NCI-H2227 treated with DMSO at 0.1 percent for 48 hours (cell line): ENCODE data around the gene ASPSCR1.

Experiments used
- DNase-seq: peaks from one replicate; lab custom pipeline; 2025; lab: John Stamatoyannopoulos, UW

Gene ASPSCR1

DNA sequence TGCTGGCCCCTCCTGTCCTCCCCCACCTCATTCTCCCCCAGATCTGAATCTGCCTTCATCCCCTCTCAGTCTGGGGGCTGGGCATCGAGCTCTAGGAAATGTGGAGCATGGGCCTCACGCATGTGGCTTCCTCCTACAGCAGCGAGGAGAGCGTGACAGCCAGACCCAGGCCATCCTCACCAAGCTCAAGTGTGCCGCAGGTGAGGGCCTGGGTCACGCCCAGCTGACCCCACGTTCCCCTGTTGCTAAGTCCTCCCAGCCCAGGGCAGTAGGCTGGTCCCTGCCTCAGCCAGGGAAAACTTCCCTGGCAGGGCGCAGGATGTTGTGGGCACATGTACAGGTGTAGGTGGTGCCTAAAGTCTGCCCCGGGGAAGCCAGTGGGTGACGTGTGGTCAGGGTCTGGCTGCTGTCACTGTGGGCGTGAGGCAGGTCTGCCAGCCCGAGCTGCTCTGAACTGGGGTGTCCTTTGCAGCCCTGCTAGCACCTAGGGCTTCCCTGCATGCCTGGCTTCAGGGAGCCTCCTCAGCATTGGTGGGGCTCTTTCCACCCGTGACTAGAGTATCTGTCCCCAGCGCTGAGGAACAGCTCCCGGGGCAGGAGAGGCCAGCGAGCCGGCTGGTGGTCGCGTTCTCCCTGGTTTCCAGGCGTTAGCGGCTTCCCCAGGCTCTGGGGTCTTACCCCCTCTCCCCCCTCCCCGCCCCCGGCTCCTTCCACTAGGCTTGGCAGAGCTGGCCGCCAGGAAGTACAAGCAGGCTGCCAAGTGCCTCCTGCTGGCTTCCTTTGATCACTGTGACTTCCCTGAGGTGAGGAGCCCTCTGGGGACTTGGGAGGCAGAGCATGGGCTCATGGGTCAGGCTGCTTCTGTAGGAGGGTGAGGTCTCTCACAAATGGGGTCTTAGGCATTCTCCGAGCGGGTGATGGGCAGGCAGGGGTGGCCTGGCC is 77.9 kb downstream of the ASPSCR1 start:
- DNase-seq = no peak

DNA sequence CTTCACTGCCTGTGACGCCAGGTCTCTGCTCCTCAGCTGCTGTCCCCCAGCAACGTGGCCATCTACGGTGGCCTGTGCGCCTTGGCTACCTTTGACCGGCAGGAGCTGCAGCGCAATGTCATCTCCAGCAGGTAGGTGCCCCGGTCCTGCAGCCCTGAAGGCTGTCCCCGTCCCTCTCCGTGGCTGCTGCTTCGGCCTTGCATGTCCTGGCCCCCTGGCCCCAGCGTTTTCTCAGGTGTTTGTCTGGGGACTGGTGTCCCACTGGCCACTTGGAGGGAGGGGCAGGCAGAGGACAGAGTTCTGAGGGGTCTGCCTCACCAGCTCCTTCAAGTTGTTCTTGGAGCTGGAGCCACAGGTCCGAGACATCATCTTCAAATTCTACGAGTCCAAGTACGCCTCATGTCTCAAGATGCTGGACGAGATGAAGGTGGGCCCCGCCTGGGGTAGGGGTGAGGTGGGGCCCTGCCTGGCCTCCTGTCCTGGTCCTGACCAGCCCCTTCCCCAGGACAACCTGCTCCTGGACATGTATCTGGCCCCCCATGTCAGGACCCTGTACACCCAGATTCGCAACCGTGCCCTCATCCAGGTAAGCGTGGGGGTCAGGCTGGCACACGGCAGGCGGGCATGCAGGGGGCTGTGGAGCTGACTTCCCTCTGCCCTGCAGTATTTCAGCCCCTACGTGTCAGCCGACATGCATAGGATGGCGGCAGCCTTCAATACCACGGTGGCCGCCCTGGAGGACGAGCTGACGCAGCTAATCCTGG is 78.7 kb downstream of the ASPSCR1 start:
- DNase-seq = no peak

DNA sequence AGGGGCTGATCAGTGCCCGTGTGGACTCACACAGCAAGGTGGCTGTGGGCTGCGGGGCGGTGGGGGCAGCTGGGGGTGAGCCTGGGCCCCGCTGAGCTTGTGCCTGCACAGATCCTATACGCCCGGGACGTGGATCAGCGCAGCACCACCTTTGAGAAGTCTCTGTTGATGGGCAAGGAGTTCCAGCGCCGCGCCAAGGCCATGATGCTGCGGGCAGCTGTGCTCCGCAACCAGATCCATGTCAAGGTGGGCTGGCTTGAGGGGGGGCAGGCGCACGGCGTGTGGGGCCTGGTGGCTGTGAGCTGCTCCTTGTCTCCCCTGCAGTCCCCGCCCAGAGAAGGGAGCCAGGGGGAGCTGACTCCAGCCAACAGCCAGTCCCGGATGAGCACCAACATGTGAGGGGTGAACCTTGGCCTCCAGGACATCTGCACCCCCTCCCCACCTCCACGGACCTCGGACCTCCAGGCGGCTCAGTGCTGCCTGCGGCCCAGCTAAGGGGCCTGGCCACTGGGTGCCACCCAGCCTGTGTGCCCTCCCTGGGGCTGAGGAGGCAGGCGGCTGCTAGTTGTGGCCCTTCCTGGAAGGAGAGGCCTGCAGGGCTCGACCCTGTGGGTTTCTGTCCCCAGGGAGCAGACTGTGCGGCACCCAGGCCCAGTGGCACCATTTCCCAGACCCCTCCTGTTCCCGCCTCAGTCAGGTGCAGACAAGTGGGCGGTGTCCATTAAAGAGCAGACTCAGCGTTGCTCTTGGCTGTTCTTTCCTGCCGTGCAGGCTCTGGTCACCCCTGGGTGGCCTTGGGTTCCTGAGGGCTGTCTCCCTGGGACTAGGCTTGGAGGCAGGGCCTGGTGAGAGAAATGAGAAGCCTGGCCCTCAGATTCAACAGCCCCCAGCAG is 79.5 kb downstream of the ASPSCR1 start:
- no peak for DNase-seq

DNA sequence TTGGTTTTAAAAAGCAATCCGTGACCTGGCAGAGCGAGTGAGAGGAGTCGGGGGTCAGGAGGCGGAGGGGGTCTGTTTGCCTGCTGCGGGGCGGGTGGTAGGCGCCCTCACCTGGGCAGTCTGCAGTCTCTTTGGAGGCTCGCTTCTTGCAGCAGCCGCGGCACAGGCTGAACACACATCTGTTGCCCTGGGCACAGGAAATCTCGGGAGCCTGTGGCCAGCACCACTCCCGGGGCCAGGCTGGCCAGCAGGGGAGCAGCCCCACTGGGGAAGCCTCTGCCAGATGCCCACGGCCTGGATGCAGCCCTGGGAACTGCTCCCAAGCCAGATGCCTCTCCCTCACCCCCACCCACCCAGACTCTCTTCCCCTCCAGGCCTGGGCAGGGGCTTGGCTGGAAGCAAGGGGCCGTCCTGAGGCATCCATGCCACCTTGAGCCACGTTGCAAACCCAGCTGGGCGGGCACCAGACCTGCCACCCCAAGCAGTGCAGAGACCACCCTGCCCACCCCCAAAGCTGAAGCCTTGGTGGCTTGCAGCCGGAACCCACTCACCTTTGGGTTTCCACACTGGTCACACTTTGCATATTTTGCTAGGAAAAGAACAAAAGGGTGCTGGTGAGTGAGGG is 80.9 kb downstream of the ASPSCR1 start:
- no peak for DNase-seq

DNA sequence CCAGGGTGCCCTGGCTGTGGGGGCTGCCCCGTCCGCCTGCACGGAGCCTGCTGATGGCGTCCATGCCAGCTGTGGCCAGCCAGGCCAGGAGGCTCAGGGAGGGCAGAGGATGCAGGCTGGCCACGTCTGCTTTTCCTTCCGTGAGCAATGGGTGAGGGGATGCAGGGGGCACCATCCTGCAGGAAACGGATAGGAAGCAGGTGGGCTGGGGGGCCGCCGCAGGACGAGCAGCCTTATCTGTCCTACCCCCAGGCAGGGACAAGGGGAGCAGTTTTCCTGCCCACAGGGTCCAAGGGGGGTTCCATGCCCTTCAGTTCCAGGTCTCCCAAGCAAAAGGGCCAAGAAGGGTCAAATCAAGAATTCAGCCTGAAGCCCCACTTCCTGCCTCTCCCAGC is 81.4 kb downstream of the ASPSCR1 start:
- DNase-seq = no peak

DNA sequence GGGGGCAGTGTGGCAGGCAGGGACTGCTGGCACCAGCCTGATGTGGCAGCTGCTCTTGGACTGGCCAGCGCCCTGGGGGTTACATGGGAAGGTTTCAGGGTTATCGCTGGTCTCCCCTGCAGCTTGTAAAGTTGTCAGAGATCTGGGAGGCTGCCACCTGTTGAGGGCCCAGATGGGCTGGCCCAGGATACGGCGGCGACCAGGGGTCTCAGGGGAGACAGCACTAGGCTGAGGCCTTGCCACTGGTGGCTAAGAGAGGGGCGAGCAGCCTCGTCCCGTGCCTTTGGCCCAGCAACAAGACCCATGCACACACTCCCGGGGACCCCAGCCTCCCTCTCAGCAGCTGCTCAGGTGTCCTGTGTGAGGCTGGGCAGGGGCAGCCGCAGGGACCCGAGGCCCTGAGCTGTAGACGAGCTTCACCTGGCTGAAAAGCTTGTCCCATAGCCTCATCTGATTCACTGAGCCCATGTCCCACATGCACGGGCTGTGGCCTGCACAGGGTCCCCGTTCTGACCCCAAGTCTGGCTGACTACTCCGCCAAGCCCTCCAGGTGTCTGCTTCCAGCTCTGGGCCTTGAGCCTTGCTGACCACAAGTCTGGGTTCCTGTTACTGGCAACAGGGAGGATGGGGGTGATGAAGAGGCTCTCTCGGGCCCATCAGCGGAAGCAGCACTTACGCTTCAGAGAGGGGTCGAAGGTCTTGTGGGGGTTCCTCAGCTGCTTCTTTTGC is 82.0 kb downstream of the ASPSCR1 start:
- DNase-seq = no peak

DNA sequence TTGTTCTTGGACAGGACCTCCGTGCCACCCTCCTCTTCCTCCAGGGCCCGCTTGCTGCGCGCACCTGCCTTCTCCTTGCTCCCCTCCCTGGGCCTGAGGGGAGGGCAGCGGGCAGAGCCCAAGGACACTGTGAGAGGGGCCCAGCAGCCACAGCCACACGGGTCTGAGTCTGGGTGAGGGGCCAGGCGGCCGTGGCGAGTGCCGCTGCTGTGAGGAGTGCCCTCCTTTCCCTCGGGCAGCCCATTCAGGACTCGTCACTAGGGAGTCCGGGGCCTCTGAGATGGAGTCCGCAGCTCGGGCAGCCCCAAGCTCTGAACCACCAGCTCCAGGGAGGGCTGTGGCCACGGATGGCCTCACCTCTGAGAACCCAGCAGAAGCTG is 82.6 kb downstream of the ASPSCR1 start:
- no peak for DNase-seq

DNA sequence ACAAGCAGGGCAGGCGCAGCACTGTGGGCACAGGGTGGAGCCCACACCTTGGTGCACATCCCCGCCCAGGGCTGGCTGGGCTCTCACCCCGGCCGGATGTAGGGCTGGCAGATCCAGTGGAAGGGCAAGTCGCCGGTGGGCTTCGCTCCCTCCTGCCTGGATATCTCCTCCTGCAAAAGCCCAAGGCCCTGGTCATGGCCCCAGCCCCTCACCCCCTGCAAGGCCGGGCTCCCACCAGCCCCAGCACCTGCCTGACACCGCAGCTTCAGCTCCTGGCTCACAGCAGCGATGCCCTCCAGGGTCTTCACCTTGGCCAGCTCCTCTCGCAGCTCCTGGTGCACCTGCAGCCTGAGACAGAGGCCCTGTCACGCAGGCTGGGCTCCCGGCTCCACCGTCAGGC is 83.2 kb downstream of the ASPSCR1 start:
- DNase-seq = no peak

DNA sequence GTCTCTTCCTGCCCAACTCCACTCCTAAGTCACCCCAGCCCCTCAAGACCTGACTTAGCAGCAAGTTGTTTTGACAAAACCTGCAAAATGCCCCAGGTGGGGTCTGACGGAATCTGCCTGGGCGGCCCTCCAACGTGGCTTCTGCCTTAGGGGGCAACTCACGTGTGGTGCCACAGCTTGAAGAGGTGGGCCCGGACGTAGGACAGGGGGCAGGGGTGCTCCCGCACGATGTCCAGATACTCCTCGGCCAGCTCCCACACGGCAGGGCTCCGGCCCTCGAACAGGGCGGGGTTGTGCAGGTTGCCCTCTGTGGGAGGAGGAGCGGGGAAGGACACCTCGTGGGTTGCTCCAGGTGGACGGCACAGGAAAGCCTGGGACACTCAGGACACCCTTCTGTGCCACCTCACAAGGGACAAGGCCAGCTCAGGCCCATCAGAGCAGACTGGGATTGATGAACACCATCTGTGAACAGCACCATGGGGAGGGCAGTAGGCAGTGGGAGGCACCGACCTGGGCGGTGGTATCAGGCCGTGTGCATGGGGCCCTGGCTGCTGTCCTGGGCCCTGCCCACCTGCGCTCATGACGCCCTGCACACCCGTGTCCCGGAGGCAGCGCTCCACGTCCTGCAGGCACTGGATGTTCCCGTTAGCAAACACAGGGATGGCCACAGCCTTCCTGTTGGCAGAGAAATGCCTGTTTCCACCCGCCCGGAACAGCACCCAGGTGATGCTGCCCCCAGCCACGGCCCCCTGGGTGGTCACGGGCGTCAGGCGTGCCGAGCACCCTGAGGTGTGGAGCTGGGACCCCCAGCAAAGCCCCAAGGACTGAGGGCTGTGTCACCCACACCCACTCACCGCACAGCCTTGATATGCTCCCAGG is 83.9 kb downstream of the ASPSCR1 start:
- DNase-seq = no peak

DNA sequence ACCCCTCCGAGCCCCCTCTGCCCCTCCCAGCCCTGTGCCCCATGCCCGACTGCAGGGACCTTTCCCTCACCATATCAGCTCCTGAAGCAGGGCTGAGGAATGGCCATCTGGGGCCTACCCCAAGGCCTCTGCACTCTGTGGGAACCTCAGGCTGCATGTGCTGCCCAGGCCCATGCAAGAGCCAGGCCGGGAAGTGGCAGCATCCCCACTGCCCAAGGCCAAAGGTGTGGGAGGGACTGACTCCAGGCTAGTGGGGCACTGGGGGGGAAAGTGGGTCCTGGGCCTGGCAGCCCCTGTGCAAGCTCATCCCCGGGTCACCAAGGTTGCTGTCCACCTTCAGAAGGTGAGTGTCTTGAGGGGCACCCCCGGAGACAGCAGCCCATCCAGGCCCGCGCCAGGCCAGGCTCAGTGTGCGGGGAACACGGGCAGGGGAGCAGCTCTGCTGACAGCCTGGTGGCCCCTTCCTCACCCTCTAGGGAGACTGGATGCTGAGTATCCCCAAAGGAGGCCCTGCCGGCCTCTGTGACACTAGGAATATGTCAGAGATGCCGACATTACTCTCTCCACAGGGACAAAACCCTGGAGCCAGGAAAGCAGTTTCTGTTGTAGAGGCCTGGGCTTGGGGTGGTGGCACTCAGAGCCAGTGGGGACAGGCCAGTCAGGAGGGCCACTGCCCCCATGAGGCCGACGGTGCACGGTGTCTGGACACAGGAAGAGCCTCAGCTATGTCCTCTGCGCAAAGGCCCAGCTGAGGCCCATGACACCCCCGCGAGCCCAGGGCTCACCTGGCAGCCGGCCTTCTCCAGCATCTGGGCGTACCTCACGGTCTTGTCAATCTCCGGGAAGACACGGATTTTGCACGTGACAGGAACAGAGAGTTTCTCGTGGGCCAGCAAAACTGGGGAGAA is 84.9 kb downstream of the ASPSCR1 start:
- DNase-seq = no peak

DNA sequence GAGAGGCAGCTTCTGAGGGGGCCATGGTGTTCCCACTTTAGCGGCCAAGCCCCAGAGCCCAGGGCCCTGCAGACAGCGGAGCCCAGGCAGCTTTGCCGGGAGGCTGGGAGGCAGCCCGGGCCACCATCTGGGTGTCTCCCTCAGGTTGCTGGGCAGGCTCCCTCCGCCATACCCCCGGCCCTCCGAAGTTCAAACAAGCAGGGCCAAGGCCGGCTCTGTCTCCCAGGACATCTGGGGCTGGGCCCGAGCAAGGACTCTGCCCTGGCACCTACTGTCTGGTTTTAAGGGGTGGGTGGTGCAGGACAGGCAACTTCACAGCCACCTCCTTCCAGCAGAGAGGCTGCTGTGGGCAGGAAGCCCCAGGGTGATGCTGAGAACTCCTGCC is 85.5 kb downstream of the ASPSCR1 start:
- DNase-seq = no peak

DNA sequence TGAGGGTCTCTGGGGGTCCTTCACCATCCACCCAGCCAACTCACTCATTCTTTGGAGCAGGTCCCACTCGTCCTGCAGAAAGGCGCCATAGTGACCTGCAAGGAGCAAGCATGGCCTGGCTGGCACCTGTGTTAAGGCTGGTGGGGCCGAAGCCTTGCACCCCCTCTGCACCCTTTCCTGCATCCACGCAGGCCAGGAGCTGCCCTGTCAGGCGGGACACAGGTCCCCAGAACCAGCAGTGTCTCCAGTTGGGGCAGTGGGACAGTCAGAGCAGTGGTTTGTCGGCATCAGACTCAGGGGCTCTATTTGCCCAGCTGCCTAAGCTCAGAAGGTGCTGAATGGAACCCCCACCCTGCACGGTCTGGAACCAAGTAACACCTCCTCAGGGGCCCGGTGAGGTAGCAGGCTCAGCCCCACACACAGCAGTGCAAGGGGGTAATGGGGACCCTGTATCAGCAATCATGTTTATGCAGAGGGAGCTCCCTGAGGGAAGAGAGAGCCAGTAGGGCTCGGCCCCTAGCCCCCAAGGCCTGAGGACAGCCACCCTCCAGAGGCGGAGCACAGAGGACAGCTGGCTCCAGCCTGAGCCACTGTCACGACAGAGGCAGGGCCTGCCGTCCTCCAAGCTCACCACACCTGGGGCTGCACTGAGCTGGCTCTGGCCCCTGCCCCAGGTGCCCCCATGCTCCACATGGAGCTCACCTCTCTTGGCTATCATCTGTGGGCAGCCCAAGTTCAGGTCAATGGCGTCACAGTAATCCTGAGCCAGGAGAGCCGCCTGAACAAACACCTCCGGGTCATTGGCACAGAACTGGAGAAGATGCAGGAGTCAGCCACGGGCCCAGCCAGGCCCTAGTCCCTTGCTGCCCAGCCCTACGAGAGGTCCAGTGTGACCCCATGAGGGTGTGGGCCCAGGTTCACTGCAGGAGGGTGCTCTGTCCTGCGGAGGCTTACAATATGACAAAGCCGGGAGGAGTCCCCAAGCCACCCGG is 86.3 kb downstream of the ASPSCR1 start:
- DNase-seq = no peak

DNA sequence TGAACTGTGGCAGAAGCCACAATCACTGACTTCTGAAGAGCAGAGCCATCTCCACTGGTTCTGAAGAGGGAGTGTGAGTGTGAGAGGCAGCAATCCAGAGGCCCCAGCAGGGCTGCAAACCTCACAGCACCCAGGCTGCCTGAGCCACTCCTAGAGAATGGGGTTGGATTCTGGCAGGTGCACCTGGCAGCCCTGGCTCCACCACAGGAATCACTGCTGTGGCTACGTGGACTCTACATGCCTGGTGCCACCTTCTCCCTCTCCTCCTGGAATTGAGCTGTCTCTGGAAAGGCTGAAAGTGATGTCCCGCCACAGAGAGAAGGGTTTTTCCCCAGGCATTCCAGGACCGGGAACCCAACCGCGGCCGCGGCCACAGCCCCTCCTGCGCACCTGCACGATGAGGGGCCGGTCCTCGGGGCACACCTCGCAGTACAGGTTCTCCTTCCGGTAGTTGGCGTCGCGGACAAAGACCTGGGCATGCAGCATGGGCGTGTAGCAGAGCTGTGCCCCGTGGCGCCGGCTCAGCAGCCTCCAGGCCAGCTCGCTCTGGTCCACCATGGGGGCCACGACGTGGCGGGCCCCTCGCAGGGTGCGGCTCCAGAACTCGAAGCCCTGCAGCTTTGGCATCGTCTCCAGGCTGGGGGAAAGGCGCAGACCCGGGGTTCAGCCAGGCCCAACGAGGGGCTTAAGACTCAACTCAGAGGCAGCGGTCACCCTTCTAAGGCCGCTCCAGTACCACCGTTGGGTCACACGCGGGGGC is 87.2 kb downstream of the ASPSCR1 start:
- DNase-seq = no peak

DNA sequence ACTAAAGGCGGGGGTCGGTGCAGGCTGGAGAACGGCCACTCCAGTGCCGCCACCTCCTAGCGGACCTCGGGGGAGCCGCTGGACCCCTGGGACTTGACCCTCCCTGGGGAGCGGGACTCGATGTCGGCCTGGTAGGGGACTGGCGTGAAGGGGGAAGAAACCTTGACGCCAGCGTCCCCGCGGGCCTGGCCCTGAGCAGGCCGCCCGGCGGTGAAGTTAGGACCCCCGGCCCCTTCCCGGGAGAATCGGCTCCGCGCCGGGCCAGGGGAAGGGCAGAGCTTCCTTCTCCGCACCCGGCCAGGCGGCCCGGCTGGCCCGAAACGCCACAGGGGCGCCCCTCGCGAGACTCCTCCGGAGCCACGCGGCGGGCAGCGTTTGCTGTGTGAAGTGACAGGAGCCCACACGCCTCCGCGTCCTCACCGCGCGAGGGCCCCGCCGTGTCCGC is 87.8 kb downstream of the ASPSCR1 start:
- DNase-seq = no peak

DNA sequence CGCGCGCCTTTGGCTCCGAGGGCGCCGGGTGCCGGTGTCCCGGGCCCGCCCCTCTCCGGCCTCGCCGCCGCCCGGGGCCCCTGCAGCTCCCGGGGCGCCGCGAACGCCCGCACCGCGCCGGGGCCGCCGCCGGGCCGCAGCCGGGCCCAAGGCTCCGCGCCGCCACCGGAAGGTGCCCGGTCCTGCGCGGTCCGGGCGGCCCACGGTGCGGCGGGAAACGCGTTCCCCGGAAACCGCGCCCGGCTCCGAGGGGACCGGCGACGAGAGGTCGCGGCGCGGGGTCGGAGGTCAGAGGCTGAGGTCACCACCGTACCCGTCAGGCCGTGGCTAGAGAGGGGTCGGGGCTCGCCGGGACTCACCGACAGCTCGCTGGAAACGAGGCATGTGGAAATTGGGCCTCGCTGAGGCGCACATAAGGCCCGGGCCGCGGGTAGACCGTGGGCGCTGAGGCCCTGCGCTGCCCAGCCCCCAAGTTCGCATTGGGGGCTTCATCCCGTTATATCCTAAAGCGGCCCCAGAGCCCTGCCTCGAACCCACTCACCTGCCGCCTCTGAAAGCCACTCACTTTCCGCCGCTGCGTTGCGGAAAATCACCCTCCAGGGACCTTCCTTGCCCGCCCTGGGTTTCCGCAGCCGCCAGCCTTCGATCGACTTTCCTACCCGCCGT is 88.3 kb downstream of the ASPSCR1 start, which contains the start of gene DUS1L:
Gene DUS1L, minus strand, starts transcription at position 167 of the 666 bp plus-strand sequence. CDS start 745 bp downstream, outside the sequence.
- no peak for DNase-seq
